GM11168 (cell line): ENCODE results near the gene DCANP1.

Experiments used
- in situ Hi-C: fragments of 300-500 bp; cut with MboI; formaldehyde crosslinking; loops from one replicate; pipeline ENCODE4 v1.12.0; 2022; ENCODE audit warnings: low sequenced_read_pairs; ENCODE audit not compliant: unreplicated experiment

Gene DCANP1

DNA sequence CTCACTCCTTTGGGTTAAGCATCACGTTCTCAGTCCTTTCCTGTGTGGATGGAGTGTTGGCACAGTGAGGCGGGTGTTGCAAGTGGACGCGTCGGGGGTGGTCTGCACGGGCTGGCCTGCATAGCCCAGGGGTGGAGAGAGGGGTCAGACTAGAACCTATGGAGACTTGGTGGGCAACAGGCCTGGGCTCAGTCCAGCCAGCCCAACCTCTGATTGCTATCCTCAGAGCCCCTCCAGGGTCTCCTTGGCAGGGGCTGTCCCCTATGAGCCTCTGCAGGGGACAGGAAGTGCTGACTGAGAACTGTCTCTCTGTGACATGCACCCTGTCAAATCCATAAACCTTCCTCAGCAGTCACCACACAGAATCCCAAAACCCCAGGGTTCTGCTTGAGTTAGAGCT lies 2.3 kb downstream of the DCANP1 start:
- in situ Hi-C loops, result no loop called here

DNA sequence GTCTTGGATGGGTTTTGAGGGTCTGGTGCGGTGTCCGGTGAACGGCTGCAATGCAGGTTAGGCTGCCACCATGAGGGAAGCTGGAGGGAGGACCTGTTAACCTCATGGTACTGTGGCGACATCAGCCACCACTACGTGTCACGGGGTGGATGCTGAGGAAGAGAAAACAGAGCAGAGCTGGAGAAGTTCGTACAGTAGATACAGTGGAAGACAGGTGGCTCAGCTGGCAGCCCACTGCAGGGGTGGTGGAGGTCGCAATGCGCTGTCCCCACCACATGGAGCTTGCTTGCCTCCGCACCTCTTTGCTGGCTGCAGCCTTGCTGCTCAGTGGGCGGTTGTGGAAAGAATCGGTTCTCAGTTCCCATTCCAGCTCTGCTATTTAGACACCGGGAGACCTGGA lies 2.8 kb downstream of the DCANP1 start:
- in situ Hi-C loops, result no loop called here

DNA sequence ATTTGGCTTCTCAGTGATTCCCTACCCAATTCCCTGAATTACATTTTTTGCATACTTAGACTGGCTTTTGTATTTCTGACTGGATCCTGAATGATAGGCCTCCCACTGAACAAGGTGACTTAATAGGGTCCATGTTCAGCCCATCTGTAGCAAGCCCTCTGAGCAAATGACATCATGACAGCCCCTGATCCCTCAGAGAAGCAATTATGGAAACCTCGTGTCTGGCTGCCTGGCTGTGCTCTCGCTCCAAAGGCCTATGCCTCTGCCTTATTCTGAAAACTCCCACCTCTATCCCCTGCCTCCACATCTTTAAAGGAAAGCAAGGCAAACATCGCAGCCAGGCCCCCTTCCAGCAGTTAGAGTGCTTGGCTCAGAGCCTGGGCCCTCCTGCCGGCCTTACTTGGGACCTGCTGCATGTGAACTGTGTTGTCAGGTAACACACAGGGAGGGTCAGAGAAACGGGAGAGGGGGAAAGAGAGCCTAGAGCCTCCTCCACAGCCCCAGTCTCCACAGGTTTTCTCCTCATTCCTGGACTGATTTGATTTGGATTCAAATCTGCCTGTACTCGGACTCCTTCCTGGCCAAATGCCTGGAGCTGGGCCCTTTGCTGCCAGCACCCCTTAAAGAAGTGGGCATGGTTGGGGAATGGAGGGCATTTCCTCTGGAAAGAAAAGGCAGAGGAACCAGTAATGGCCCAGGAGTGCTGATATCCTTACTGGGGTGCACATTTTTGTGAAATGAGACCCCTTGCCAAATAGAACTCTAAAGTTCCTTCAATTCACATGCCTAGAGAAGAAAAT lies 3.8 kb downstream of the DCANP1 start:
- in situ Hi-C loops, result no loop called here

DNA sequence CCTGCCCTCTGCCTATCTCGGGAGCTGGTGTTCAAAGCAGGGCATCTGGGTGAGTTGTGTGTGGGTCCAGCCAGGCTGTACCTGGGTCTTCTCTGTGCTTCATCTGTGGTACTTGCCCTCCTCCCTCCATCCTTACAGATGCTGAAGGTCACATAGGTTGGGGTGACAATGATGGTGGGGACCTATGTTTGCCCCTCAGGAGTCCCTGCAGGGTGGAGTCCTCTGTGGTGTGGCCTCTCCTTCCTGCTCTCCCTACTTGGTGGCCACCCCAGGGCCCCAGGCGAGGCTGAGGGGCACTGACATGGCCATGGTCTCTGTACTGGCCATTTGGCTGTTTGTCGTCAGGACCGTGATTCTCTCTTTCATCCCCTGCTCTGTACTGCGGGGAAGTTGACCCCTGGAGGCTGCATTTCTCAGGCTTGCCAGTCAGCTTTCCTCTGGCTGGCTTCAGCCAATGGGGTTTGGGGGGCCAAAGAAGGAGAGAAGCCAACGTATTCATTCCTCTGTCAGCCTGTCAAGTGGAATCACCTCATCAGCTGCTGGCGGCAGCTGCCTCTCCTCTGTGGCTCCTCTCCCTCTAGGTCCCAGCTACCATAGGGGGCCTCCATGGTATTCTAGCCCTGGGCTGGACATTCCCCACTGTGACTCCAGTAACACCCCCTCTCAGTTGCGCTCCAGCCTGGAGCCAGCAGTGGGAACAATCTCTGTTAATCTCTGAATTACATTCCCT lies 4.6 kb downstream of the DCANP1 start:
- in situ Hi-C loops, result no loop called here

DNA sequence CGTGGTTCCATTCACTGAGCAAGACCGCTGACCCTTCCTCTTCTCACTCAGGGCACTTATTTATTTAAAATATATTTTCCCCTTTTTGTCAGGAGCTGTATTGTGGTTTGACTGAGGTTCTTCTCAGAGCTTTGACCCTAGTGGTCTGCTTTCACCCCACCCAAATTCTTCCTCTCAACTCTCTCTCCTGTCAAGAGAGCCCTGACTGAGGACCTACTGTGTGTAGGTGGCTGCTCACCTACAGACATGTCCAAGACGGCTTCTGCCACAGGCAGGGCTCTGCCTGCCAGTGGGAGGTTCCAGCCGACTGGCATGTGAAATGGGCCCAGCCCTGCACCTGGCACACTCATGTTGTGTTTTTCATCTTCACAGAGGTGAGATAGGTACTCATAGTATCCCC lies 5.2 kb downstream of the DCANP1 start:
- in situ Hi-C loops, result no loop called here

DNA sequence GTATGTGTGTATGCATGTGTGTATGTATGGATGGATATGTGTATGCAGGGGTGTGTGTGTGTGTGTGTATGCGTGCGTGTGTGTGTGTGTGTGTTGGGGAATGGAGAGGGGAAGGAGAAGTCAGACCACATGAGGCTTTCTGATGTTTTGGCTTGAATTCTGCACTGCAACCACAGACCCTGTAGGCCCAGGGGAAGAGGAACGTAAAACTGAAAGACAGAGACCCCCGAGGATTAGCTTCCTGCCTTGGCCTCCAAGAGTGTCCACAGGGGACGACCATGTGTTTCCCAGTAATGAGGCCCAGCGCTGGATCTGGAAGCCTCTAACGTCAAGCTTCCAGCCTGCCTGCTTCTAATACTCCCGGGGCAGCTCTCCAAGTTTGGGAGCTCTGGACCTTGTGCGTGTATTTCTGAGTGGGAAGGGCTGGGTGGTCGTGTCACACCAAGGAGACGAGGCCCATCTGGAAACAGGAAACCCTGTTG lies 5.8 kb downstream of the DCANP1 start:
- in situ Hi-C loops, result no loop called here

DNA sequence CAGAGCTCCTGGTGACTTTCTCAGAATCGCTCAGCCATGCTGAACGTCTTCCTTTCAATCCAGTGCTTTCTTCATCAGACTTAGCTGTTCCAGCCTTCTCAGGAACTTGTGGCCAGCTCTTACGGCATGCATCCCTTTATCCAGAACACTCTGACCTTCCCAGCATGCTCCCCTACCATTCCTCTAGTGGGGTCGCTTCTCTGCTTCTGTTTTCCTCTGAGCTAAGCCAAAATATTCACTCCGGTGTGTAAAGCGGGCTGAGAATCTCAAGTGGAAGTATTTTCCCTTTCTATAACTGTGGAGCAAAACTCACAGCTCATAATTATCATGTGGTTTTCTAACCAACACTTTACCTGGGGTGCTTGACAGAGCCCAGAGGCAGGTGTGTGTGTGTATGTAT lies 6.2 kb downstream of the DCANP1 start:
- in situ Hi-C loops, result no loop called here

DNA sequence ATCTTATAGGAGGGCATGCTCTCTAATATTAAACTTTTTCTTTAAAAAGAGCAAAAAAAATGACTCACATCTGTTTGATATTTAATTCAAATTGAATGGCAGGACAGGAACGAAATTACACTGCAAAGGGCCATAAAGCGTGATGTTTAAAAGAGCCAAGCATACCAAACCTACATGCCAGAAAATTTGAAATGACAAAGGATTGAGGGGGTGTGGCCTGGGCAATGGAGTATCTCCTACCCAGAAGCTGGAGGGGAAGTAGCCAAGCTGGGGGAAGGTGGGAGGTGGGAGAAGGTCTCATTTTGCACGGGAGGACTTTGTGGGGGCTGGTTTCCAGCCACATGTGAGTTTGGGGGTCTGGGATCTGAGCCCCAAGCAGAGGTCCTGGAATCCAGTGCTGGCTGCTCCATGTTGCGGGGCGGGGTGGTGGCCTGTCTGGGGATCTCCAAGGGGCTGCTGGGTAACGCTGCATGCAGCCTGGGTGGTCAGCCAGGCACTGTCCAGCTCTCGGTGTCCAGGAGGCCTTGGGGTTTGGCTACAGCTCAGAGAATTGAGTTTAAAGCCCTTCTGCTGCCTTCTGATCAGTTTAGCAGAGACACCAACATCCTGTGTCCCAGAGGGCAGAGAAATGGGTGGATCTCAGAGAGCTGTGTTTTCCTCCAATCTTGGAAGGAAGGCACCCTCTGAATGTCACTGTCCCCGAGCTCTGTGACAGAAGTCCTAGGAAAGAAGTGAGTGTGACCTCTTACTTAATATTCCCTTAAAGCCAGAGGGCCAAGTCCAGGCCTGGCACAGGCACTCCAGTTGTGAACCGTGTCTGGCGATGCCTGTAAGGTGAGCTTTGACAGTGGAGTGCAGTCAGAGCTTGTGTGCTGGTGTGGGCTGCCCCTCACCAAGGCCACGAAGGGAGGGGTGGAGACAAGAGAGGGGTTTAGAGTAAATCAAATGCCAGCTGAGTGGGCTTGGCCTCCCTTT lies 7.6 kb downstream of the DCANP1 start:
- in situ Hi-C loops, result no loop called here

DNA sequence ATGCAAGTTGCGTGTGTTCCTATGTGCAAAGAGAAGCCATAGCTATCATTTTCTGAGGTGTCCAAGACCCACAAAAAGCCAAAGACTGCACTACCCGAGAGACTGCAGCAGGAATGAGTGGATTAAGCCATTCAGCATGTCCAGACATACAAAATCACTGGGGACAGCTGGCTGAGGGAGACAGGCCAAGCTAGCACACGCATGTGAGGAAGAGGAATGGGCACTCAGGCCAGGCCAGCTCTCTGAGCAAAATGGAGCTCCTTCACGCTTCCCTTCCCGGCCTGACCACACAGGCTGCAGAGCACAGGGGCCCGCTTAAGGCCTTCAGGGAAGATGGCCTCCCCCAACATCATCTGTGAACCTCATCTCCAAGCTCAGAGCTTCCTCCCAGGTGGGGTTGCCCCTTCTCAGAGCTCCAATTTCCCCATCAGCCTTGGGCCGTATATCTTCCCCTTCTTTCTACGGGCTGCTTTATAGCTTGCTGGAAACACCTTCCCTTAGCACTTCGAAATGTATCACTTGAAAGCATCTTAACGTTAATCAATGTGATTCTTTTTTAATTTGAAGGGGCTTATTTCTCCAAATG lies 8.4 kb downstream of the DCANP1 start:
- in situ Hi-C loops, result no loop called here

DNA sequence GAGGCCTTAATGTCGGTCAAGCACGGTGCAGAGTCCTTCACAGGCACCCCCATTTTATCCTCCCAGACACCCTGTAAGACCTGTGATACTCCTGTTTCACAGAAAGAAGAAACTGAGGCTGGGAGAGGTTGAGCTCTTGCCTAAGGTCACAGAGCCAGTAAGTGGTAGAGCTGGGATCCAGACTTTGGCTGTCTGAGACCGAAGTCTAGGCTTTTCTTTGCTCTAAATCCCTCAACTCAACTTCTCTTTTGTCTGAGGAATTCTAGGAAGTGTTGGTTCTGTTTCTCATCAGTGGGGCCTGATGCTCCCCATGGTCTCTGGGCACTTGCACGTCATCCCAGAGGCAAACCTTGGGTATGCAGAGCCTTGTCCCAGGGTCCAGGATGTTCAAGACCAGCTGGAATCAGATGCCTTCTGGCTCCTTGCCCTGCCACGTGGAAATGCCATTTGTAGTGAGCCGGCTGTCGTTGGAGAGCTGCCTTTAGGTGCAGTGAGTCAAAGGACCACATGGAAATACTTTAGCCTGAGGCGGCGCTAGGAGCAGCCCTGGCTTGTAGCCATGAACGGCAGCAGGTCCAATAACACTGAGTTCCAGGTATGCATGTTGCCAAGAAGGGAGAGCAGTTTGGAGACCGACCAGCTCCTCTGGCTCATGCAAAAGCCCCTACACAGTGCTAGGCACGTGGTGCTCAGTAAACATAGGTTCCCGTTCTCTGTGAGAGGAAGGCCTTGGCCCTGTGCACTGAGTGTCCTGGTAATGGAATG lies 9.2 kb downstream of the DCANP1 start:
- in situ Hi-C loops, result no loop called here

DNA sequence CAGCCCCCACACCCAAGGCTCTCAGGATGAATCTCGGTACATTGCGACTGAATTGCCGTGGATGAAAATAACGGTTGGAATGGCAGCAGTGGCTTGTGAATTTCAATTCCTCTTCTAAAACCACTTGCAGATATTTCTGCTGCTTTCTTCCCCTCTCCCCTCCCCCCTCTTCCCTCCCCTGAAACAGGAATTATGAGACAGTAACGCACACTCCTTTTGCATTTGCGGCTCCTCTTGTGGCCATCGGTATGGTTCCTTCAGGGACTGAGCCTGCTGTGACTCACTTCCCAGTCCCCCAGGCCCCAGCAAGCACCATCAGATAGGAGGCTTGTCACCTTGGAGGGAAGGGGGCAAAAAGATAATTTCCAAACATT lies 9.7 kb downstream of the DCANP1 start:
- in situ Hi-C loops, result no loop called here

DNA sequence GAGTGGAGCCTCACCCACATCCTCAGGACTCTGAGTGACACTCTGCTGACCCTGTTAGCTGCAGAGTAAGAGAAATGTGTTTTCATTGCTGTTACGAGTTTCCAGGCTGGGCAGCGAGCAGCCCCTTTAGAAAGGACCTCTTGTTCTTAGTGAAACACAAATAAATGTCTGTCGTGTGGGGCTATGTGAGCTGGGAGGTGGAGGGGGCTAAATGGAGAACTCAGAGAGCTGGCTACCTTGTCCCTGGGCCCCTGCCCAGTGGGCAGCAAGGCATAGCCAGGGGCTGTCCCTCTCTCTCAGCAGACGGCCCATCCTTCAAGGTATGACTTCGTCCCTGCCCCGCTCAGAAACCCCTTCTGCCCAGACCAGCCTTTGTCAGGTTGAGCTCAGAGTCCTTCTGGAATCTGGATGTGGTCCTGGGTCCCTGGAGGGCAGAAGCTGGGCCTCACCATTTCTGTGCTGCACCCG lies 10.2 kb downstream of the DCANP1 start:
- in situ Hi-C loops, result no loop called here

DNA sequence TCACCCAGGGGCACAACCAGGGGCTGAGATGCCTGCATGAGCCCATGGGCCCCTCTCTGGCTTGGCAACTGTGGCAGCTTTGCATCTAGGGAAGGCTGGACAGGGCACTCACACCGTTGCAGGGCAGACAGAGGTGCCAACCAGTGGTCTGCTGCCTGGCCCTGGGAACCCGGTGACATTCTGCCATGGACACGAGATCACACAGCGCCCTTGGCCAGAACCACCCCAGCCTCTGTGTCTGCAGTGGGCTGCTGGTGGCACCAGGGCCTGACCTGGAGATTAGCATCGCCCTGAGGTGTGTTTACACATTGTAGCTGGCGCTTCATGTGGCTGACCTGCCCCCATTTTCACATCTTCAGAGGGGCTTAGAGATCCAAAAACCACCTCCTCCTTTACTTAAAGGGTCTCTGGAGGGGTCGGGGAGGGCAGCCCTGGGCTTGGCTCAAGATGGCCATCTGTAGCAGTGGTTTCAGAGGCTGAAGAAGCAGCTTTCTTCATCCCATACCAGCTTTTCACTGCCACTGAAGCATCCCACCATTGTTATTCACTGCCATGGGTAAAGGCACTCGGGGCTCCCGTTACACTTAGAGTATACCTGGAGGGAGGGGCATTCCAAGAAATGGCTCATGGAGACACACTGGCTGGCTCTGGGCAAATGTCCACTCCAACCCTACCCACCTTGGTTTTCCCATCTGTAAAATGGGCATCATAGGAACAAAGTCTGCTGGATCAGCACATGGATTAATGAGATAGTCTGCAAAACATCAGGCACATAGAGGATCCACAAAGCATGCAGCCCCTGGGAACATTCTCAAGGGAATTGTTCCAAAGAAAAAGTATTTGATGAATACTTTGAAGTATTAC lies 11.4 kb downstream of the DCANP1 start:
- in situ Hi-C loops, result no loop called here

DNA sequence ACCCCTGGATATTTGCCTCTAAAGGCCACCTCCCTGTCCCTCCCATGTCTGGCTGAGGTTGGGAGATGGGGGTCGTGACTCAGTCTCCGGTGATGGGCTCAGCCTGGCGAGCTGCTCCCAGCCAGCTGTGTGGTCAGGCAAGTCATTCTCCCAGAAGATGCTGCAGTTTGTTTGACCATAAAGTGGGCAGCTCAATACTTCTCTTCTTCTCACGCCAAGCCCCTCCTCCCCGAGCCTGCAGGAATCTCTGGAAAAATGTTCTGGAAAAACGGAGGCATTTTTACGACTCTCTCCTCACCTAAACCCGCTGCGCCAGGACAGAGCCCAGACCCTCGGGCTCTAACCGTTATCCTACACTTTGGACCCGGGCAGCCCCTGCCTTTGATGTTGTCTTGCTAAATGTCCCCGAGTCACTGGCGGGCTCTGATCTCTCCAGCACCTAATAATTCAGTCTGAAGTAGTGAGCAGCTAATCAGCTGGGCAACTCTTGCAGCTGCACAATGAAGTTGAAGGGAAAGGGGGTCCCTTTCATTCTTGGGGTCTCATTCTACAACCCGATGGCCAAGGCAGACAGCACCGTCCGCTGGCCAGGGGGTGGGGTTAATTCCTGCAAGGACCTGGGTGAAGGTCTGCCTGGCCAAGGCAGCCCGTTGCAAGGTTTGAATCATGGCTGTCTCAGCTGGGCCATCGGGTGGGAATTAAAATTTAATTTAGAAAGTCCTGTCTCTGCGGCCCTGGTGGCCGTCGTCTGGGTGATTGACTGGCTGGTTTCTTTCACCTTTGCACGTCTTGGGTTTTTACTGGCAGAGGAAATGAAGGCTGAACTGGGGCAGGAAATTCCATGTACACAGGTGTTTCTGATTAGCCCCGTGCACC lies 12.3 kb downstream of the DCANP1 start:
- in situ Hi-C loops, result no loop called here

DNA sequence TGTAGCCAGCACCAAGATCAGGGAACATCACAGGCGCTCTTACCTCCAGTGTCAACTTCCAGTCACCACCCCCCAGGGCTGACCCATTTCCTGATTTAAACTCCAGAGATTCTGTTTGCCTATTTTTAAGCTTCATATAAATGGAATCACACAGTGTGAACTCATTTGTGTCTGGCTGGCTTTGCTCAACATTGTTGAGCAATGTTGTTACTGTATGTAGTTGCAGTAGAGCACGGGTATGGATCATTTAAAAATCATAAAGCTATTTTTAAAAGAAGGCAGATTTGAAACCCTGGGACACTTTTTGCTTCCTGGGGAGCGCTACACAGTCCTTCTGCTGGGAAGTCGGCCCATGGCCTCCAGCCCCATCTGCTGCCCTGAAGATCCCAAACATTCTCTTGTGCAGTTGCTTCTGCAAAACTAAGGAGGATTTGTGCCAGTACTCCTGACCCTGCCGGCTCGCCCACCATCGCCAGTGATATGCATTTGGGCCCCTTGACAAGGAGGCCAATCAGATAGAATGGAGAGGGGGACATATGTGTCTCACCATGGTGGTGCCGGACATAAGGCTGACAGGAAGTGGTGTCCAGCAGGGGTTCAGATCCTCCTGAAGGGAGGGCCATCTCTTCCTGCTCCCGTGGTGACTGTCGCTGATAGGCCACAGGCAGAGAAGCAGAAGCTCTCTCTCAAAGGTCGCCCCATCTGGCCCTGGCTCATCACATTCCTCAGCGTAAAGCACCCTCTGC lies 13.3 kb downstream of the DCANP1 start:
- in situ Hi-C loops, result no loop called here

DNA sequence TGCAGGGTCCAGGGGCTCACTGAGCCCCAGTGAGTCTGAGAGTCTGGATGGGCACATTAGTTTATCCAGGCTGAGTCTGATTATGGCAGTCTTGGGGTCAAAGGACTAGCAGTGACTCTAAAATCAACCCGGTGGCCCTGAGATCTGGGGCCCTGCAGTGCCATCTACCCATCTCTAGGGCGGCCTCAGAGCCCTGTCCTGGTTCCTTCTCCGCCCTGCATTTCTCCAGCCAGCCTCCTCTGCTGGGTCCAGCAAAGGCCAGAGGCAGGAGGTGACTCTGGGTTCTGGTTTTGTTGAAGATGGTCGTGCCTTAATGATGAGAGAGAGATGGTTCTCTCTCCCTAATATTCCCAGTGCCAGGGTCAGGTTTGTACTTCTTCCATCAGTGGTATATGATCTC lies 15.0 kb downstream of the DCANP1 start:
- in situ Hi-C loops, result no loop called here

DNA sequence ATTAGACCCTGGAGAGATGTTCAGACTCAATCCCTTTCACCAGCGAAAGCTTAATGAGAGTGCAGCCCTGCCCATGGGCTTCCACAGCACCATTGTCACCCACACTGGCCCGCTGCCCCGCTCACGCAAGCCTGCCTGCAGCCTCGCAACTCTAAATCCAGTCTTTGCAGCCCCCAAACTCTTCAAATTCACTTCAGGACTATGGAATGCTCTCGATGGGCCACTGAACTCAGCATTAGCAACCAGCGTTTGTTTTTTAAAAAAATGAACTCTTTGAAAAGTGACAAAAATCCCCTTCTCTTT lies 17.1 kb downstream of the DCANP1 start:
- in situ Hi-C loops, result no loop called here
